Glutamatergic neuron (in vitro differentiated cells): ENCODE results near the gene MRPL53. TPM values are rescaled to one million over a fixed set of nuclear protein-coding genes. Genes with fewer than 3 reads are reported as not detected.
A peak's percentile ranks its signal among the peaks of the same experiment; 100 is the strongest.
"Not testable (repeated sequence)": the region's sequence is repeated elsewhere in the genome, so short reads cannot be mapped to it uniquely, and the experiment has no call there.

Experiments
- DNase-seq: peaks from one replicate; pipeline ENCODE4 v3.0.0; 2022
- H3K27ac Mint-ChIP-seq: one replicate; pipeline ENCODE4 v1.8.0; 2020; ENCODE audit warnings: mild to moderate bottlenecking, mixed read lengths, inconsistent platforms; ENCODE audit not compliant: unreplicated experiment
- H3K27me3 Mint-ChIP-seq: one replicate; pipeline ENCODE4 v1.8.0; 2020; ENCODE audit warnings: mild to moderate bottlenecking, moderate library complexity, mixed read lengths, inconsistent platforms; ENCODE audit not compliant: unreplicated experiment
- H3K36me3 Mint-ChIP-seq: one replicate; pipeline ENCODE4 v1.8.0; 2020; ENCODE audit warnings: mild to moderate bottlenecking, mixed read lengths, inconsistent platforms; ENCODE audit not compliant: unreplicated experiment
- H3K4me1 Mint-ChIP-seq: one replicate; pipeline ENCODE4 v1.8.0; 2020; ENCODE audit warnings: mild to moderate bottlenecking, low read depth, mixed read lengths, inconsistent platforms; ENCODE audit not compliant: unreplicated experiment
- H3K4me3 Mint-ChIP-seq: one replicate; pipeline ENCODE4 v1.8.0; 2020; ENCODE audit warnings: mild to moderate bottlenecking, mixed read lengths, inconsistent platforms; ENCODE audit not compliant: unreplicated experiment
- H3K9me3 Mint-ChIP-seq: one replicate; pipeline ENCODE4 v1.8.0; 2020; ENCODE audit warnings: mild to moderate bottlenecking, moderate library complexity, mixed read lengths, inconsistent platforms; ENCODE audit not compliant: unreplicated experiment
- total RNA-seq: library from RNA; stranded (reverse); fragmentation: NEBNext Ultra II Directional; extraction: Animal tissue kit (Norgen Biotek cat#: 25700); gene quantifications from one replicate; pipeline ENCODE4 v1.2.1, GENCODE V29; 2021; ENCODE audit not compliant: unreplicated experiment
- TF ChIP-seq, protein P1 (sequence below): fragments of 200-600 bp; sonication (generic); IDR thresholded peaks from one replicate; pipeline ENCODE4 v1.5.0; 2021; ENCODE audit not compliant: partially characterized antibody, unreplicated experiment

MRPL53 gene
- total RNA-seq, 1 donor from 2014 or later = 63.9 TPM

DNA sequence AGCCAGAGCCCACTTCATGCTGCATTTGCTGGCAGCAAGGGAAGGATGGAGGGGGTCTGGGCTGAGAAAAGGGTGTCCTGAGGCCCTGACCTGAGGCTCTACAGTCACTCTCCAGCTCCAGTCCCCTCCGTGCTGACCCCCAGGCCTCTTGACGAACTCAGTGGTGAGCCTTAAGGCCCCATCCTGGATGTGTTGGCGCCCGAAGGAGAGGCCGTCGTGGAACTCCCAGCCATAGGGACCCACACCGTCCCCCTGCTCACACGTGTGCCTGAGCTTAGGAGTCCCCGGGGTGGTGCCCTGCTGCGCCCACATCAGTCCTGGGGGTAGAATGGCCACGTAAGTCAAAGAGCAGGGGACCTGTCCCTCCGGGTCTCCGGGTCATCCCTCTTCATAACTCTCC is 8.1 kb downstream of the MRPL53 start:
- Mint-ChIP-seq H3K4me3 (peak overlapping the region; percentile 86), H3K27ac (peak overlapping the region; percentile 33), H3K9me3 (peaks cover 5% of the 10 kb centered on the region), H3K4me1 (peaks cover 6% of the 10 kb centered on the region), H3K27me3 (peaks cover 10% of the 10 kb centered on the region), H3K36me3 (no peaks in the 10 kb centered on the region)
- TF ChIP-seq, protein P1, sequence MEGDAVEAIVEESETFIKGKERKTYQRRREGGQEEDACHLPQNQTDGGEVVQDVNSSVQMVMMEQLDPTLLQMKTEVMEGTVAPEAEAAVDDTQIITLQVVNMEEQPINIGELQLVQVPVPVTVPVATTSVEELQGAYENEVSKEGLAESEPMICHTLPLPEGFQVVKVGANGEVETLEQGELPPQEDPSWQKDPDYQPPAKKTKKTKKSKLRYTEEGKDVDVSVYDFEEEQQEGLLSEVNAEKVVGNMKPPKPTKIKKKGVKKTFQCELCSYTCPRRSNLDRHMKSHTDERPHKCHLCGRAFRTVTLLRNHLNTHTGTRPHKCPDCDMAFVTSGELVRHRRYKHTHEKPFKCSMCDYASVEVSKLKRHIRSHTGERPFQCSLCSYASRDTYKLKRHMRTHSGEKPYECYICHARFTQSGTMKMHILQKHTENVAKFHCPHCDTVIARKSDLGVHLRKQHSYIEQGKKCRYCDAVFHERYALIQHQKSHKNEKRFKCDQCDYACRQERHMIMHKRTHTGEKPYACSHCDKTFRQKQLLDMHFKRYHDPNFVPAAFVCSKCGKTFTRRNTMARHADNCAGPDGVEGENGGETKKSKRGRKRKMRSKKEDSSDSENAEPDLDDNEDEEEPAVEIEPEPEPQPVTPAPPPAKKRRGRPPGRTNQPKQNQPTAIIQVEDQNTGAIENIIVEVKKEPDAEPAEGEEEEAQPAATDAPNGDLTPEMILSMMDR = no peak
- no peak for DNase-seq

DNA sequence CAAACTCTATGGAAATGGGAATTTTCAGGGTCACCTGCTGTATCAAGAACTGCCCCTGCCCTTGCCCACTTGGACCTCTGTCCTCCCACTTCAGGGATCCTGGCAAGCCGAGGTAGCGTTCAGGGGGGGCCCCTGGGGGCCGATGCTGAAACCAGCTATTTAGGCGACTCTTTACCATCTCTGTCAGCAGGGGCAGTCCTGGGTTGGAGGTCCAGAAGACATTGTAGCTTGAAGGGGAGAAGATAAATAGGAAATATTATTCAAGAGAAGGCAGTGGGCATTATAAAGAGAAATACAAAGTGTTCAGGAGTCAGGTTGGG is 9.7 kb downstream of the MRPL53 start:
- Mint-ChIP-seq H3K27ac (no peak overlapping the region), H3K9me3 (peaks cover 10% of the 10 kb centered on the region), H3K4me1 (peaks cover 8% of the 10 kb centered on the region), H3K36me3 (no peaks in the 10 kb centered on the region), H3K27me3 (peaks cover 20% of the 10 kb centered on the region), H3K4me3 (no peak overlapping the region)
- TF ChIP-seq, protein P1 = no peak
- no peak for DNase-seq

DNA sequence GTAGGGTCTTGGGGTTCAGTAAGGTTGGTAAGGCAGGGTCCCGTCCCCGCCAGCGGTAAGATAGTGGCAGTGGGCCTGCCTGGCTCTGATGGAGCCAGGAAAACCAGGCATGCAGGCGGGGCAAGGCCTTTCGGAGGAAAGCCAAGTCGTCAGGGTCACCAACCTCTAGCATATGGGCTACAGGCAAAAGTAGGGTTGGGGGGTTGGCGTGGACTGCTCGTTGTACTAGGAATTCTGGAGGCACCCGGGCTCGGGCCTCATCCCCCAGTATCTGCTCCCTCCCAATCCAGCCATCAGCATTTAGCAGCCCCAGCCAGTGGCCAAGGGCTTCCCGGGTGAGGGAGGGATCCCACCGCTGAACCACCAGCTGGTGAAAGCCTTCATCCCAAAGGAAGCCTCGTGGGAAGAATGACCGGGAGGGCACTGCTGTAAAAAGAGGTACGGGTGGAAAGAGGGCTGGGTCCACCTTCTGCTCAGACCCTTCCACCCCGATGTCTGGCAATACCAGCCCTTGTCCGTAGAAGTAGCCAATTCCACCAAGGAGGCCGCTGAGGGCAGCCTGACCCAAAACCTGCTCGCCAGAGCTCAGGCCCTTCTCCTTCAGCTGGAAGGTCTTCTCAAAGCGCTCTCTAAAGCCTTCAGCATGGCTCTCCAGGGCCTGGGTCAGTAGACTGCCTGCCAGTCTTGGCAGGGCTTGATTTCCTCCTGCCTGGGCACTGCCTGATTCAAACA is 10.3 kb downstream of the MRPL53 start:
- Mint-ChIP-seq H3K27me3 (peaks cover 20% of the 10 kb centered on the region), H3K4me3 (no peak overlapping the region), H3K9me3 (peaks cover 10% of the 10 kb centered on the region), H3K27ac (no peak overlapping the region), H3K4me1 (peaks cover 8% of the 10 kb centered on the region), H3K36me3 (no peaks in the 10 kb centered on the region)
- DNase-seq = no peak
- TF ChIP-seq, protein P1 = no peak

DNA sequence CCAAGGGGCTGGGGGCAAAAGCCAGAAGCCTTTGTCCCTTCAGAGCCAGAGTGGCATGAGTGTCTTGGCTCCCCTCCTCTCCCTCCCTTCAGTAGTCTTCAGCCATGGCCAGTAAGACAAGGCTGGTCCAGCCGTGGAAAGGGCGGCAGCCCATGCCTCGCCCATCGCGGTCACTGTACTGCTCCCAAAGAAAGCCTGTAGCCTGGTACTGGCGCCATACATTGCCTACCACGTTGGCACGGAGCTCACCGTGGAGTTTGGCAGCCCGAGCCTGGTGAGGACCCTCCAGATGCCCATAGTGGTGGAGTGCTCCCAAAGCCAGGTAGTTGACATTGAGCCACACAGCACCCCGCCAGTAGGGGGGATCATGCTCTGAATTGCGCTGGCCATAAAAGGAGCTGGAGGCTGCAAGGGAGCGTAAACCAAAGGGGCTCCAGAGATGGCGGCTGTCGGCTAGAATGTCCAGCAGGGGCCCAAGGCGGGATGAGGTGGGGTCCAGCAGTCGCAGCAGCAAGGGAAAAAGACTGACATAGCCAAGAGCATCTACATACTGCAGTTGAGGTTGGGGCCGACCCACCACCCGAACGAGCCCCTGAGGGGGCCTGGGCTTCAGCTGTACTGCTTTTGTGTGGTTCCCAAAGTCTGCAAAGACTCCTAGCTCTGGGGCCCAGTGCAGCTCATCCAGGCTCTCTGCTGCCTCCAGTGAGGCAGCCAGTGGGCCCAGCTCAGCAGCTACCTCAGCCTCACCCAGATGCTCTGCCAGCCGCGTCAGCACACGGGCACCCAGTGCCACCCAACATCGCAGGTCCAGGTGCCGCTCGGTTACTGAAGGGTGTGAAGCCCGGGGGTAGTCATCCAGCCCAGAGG is 11.1 kb downstream of the MRPL53 start:
- Mint-ChIP-seq H3K4me1 (peaks cover 8% of the 10 kb centered on the region), H3K9me3 (peaks cover 14% of the 10 kb centered on the region), H3K27me3 (peaks cover 22% of the 10 kb centered on the region), H3K4me3 (no peak overlapping the region), H3K36me3 (no peaks in the 10 kb centered on the region), H3K27ac (no peak overlapping the region)
- DNase-seq = peak; percentile 43
- TF ChIP-seq, protein P1 = peak; percentile 30

DNA sequence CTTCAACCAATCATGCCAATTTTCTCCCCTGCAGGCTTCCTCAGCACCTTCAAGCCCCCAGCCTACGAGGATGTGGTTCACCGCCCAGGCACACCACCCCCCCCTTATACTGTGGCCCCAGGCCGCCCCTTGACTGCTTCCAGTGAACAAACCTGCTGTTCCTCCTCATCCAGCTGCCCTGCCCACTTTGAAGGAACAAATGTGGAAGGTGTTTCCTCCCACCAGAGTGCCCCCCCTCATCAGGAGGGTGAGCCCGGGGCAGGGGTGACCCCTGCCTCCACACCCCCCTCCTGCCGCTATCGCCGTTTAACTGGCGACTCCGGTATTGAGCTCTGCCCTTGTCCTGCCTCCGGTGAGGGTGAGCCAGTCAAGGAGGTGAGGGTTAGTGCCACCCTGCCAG is 12.3 kb downstream of the MRPL53 start:
- Mint-ChIP-seq H3K27me3 (peaks cover 23% of the 10 kb centered on the region), H3K9me3 (peaks cover 18% of the 10 kb centered on the region), H3K4me1 (peaks cover 16% of the 10 kb centered on the region), H3K4me3 (peak overlapping the region; percentile 99)
- DNase-seq, H3K36me3 Mint-ChIP-seq, H3K27ac Mint-ChIP-seq: not testable (repeated sequence)

DNA sequence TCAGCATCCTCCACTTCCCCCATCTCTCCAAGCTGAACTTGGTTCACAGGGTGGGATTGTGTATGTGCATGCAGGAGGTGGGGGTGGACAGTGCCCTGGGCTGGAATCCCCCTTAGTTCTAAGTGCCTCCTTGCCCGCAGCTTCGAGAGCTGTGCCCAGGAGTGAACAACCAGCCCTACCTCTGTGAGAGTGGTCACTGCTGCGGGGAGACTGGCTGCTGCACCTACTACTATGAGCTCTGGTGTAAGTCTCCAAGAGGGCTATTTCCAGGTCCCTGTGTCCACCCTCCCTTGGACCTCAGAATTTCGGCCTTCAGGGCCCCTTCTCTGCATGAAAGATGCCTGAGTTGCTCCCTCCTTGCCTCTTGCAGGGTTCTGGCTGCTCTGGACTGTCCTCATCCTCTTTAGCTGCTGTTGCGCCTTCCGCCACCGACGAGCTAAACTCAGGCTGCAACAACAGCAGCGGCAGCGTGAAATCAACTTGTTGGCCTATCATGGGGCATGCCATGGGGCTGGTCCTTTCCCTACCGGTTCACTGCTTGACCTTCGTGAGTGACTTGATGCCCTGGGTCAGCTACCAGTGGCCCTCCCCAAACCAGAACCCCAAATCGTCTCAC is 12.9 kb downstream of the MRPL53 start:
- Mint-ChIP-seq H3K27me3 (peaks cover 25% of the 10 kb centered on the region), H3K4me1 (peaks cover 20% of the 10 kb centered on the region), H3K9me3 (peaks cover 18% of the 10 kb centered on the region), H3K4me3 (peak overlapping the region; percentile 99), H3K27ac (peak overlapping the region; percentile 97)
- not testable (repeated sequence) for DNase-seq, H3K36me3 Mint-ChIP-seq
